IPS-20b (cell line): ENCODE data around the gene TRIM44.
A peak's percentile ranks its signal among the peaks of the same experiment; 100 is the strongest.
"Not testable (repeated sequence)": the region's sequence is repeated elsewhere in the genome, so short reads cannot be mapped to it uniquely, and the experiment has no call there.

Source experiments
- H3K27ac ChIP-seq: one replicate; pipeline ENCODE4 v1.5.1; 2013; ENCODE audit warnings: low read length
- H3K27me3 ChIP-seq: 2 replicates; pipeline ENCODE4 v1.6.1; 2013; ENCODE audit warnings: mild to moderate bottlenecking, low read length, inconsistent platforms; ENCODE audit not compliant: insufficient read depth
- H3K36me3 ChIP-seq: 2 replicates; pipeline ENCODE4 v1.6.1; 2013; ENCODE audit warnings: low read depth, mild to moderate bottlenecking, inconsistent platforms, low read length, moderate library complexity; ENCODE audit not compliant: insufficient read depth
- H3K4me1 ChIP-seq: 2 replicates; pipeline ENCODE4 v1.6.1; 2013; ENCODE audit warnings: mild to moderate bottlenecking, control low read depth, inconsistent platforms, low read length, moderate library complexity; ENCODE audit not compliant: insufficient read depth
- H3K4me3 ChIP-seq: 2 replicates; pipeline ENCODE4 v1.5.1; 2013; ENCODE audit warnings: mild to moderate bottlenecking, low read length, inconsistent platforms
- H3K9ac ChIP-seq: 2 replicates; pipeline ENCODE4 v1.6.1; 2013; ENCODE audit warnings: low read depth, mild to moderate bottlenecking, inconsistent platforms, low read length, moderate library complexity
- H3K9me3 ChIP-seq: 2 replicates; pipeline ENCODE4 v1.6.1; 2013; ENCODE audit warnings: mild to moderate bottlenecking, low read depth, low read length, inconsistent platforms; ENCODE audit not compliant: insufficient read depth

The TRIM44 gene

GRCh38 chr11:35639591-35640179 is 22.9 kb upstream of the TRIM44 start:
- Histone ChIP-seq H3K36me3 (no peaks in the 10 kb centered on the region), H3K27ac (no peak overlapping the region), H3K4me3 (no peak overlapping the region), H3K9me3 (no peaks in the 10 kb centered on the region), H3K27me3 (no peaks in the 10 kb centered on the region), H3K4me1 (0 out of 2 replicates have a peak, but pooled peaks cover 5% of the 10 kb centered on the region), H3K9ac (no peak overlapping the region)

- no peak overlapping the region for H3K27ac ChIP-seq
- no peak overlapping the region for H3K4me3 ChIP-seq
- no peaks in the 10 kb centered on the region for H3K9me3 ChIP-seq
- H3K9ac ChIP-seq: no peak overlapping the region
- H3K27me3 ChIP-seq: no peaks in the 10 kb centered on the region
- no peaks in the 10 kb centered on the region for H3K36me3 ChIP-seq
- 0 out of 2 replicates have a peak, but pooled peaks cover 5% of the 10 kb centered on the region for H3K4me1 ChIP-seq
These were observed 21.2 kb upstream of the TRIM44 start for GRCh38 chr11:35641171-35641897.

- Histone ChIP-seq H3K9me3 (no peaks in the 10 kb centered on the region), H3K9ac (no peak overlapping the region), H3K27ac (no peak overlapping the region), H3K4me1 (0 out of 2 replicates have a peak, but pooled peaks cover 5% of the 10 kb centered on the region), H3K27me3 (no peaks in the 10 kb centered on the region), H3K36me3 (no peaks in the 10 kb centered on the region), H3K4me3 (no peak overlapping the region)
These were observed 20.6 kb upstream of the TRIM44 start for GRCh38 chr11:35641964-35642363.

- Histone ChIP-seq H3K9ac (no peak overlapping the region), H3K4me3 (no peak overlapping the region), H3K27ac (no peak overlapping the region), H3K36me3 (no peaks in the 10 kb centered on the region), H3K9me3 (no peaks in the 10 kb centered on the region), H3K27me3 (peaks cover 11% of the 10 kb centered on the region; the same call in 1 of the 2 replicates), H3K4me1 (no peaks in the 10 kb centered on the region; the same call in 1 of the 2 replicates)
These were observed 15.0 kb upstream of the TRIM44 start for GRCh38 chr11:35647421-35648093.

- Histone ChIP-seq H3K9ac (no peak overlapping the region), H3K27me3 (peaks cover 28% of the 10 kb centered on the region), H3K4me1 (peaks cover 7% of the 10 kb centered on the region; the same call in 1 of the 2 replicates), H3K9me3 (no peaks in the 10 kb centered on the region), H3K4me3 (no peak overlapping the region), H3K36me3 (no peaks in the 10 kb centered on the region), H3K27ac (no peak overlapping the region)
These were observed 12.6 kb upstream of the TRIM44 start for GRCh38 chr11:35650006-35650405.

- peaks cover 11% of the 10 kb centered on the region; the same call in 1 of the 2 replicates for H3K4me1 ChIP-seq
- H3K36me3 ChIP-seq: no peaks in the 10 kb centered on the region
- H3K9ac ChIP-seq: no peak overlapping the region
- no peaks in the 10 kb centered on the region for H3K9me3 ChIP-seq
- H3K27me3 ChIP-seq: peaks cover 33% of the 10 kb centered on the region
- H3K4me3 ChIP-seq: no peak overlapping the region
- no peak overlapping the region for H3K27ac ChIP-seq
These were observed 12.1 kb upstream of the TRIM44 start for GRCh38 chr11:35650467-35650866.

GRCh38 chr11:35651263-35651662 is 11.3 kb upstream of the TRIM44 start:
- H3K27ac ChIP-seq: no peak overlapping the region
- H3K27me3 ChIP-seq: peaks cover 41% of the 10 kb centered on the region
- H3K4me1 ChIP-seq: peaks cover 17% of the 10 kb centered on the region
- no peaks in the 10 kb centered on the region for H3K9me3 ChIP-seq
- H3K36me3 ChIP-seq: no peaks in the 10 kb centered on the region
- H3K4me3 ChIP-seq: no peak overlapping the region
- H3K9ac ChIP-seq: no peak overlapping the region

GRCh38 chr11:35652786-35653185 is 9.8 kb upstream of the TRIM44 start:
- H3K36me3 ChIP-seq, H3K9ac ChIP-seq, H3K4me3 ChIP-seq, H3K27ac ChIP-seq, H3K9me3 ChIP-seq: not testable (repeated sequence)
- Histone ChIP-seq H3K4me1 (peaks cover 17% of the 10 kb centered on the region), H3K27me3 (peaks cover 51% of the 10 kb centered on the region)

- H3K36me3 ChIP-seq: no peaks in the 10 kb centered on the region
- no peak overlapping the region for H3K9ac ChIP-seq
- no peak overlapping the region for H3K27ac ChIP-seq
- peaks cover 68% of the 10 kb centered on the region for H3K27me3 ChIP-seq
- H3K4me1 ChIP-seq: peaks cover 17% of the 10 kb centered on the region
- H3K4me3 ChIP-seq: peak overlapping the region; percentile 28; the same call in 1 of the 2 replicates
- no peaks in the 10 kb centered on the region for H3K9me3 ChIP-seq
These were observed 7.9 kb upstream of the TRIM44 start for GRCh38 chr11:35654711-35655110.

- Histone ChIP-seq H3K9ac (no peak overlapping the region), H3K4me3 (no peak overlapping the region), H3K36me3 (no peaks in the 10 kb centered on the region), H3K9me3 (no peaks in the 10 kb centered on the region), H3K27ac (no peak overlapping the region), H3K27me3 (peaks cover 73% of the 10 kb centered on the region), H3K4me1 (peaks cover 17% of the 10 kb centered on the region)
These were observed 7.3 kb upstream of the TRIM44 start for GRCh38 chr11:35655254-35655653.

- Histone ChIP-seq H3K4me3 (no peak overlapping the region), H3K4me1 (peaks cover 17% of the 10 kb centered on the region), H3K27me3 (peaks cover 72% of the 10 kb centered on the region), H3K9ac (no peak overlapping the region), H3K27ac (no peak overlapping the region), H3K9me3 (no peaks in the 10 kb centered on the region), H3K36me3 (no peaks in the 10 kb centered on the region)
These were observed 6.7 kb upstream of the TRIM44 start for GRCh38 chr11:35655856-35656255.
